ENCODE measurements around the gene LCN6. TPM values are rescaled to one million over a fixed set of nuclear protein-coding genes. Genes with fewer than 3 reads are reported as not detected.
A peak's percentile ranks its signal among the peaks of the same experiment; 100 is the strongest.

The LCN6 gene
- total RNA-seq, 1 experiment from 2014 or later: not detected

DNA sequence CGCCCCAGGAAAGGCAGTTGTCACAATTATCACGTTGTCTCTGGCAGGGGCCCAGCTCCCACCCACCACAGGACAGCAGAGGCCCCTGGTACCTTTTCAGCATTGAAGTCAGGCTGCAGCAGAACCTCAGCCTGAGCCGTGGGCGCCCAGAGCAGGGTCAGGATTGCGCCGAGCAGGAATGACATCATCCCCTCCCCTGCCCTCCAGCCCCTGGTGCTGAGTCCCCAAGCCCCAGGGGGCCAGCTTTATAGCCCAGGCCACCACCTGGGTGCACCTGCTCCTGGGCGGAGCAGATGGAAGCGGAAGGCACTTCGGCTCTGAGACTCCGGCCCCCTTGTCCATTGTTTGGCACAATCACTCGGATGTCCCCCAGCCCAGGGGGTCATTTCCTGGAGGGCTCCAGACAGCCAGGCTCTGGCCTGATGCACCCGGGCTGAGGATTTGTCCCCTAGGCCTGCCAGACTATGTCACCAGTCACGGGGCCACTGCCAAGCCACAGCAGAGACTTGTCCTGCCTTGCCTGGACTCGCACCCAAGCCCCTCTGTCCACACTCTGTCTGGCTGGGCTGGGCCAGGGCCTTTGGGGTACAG lies 16.1 kb upstream of the LCN6 start, which contains the start of gene LCN15:
TSS of gene LCN15 (minus strand) at position 218 of the 591 bp plus-strand sequence. CDS start at position 188, 30 bp downstream.
- Histone ChIP-seq H4K5ac (ENCODE audit: insufficient read length, low read depth, low read length) (no peak within 1 kb of the TSS), H2AK5ac (ENCODE audit: insufficient read length, low read length) (no peak within 1 kb of the TSS), H3K4me2 (ENCODE audit: insufficient read depth, insufficient read length, low read length) (no peak within 1 kb of the TSS), H2AFZ (ENCODE audit: low read length) (no peak within 1 kb of the TSS), H3K9me3 (ENCODE audit: control insufficient read depth, low read depth, low read length) (no peaks in the 10 kb centered on the region), H2BK20ac (ENCODE audit: low read depth, low read length, poor library complexity, severe bottlenecking) (no peak within 1 kb of the TSS), H3K27ac (ENCODE audit: insufficient read length, low read depth, low read length) (no peak within 1 kb of the TSS), H2BK15ac (ENCODE audit: low read depth, low read length) (no peak within 1 kb of the TSS), H3K4me1 (ENCODE audit: insufficient read depth, low read length) (no peaks in the 10 kb centered on the region), H4K8ac (replicated peaks; ENCODE audit: insufficient read length, low read depth, low read length) (no peak within 1 kb of the TSS), H4K91ac (ENCODE audit: insufficient read length, low read depth, low read length) (no peak within 1 kb of the TSS), H3K23ac (ENCODE audit: insufficient read length, low read depth, low read length) (no peak within 1 kb of the TSS), H3K14ac (ENCODE audit: insufficient read depth, low read length) (no peak within 1 kb of the TSS; the same call in 1 of the 2 replicates), H3K23me2 (ENCODE audit: insufficient read length, low read depth, low read length, poor library complexity, severe bottlenecking) (no peaks in the 10 kb centered on the region), H3K18ac (ENCODE audit: insufficient read length, low read depth, low read length) (no peak within 1 kb of the TSS), H2BK5ac (ENCODE audit: insufficient read length, low read length) (no peak within 1 kb of the TSS), H3K79me2 (ENCODE audit: insufficient read depth, low read length) (no peaks in the 10 kb centered on the region), H2BK120ac (ENCODE audit: low read depth, low read length, poor library complexity, severe bottlenecking) (no peak within 1 kb of the TSS), H3T11ph (ENCODE audit: low read length) (no peak within 1 kb of the TSS), H3K27me3 (ENCODE audit: insufficient read depth, low read length) (no peaks in the 10 kb centered on the region), H3K56ac (ENCODE audit: insufficient read length, low read depth, low read length) (no peak within 1 kb of the TSS), H3K9ac (ENCODE audit: extremely low read depth, insufficient read length, low read length) (no peak within 1 kb of the TSS), H3K79me1 (ENCODE audit: insufficient read depth, low read depth, low read length, poor library complexity, severe bottlenecking) (no peaks in the 10 kb centered on the region), H3K4ac (ENCODE audit: low read depth, low read length) (no peak within 1 kb of the TSS), H2BK12ac (ENCODE audit: insufficient read length, low read depth, low read length) (no peak within 1 kb of the TSS), H4K20me1 (ENCODE audit: control insufficient read depth, insufficient read depth, insufficient read length) (no peaks in the 10 kb centered on the region)
- Mint-ChIP-seq H3K27ac (no peak within 1 kb of the TSS), H3K36me3 (ENCODE audit: insufficient read depth in 1 of 3, low read depth in 3 of 3) (no peaks in the 10 kb centered on the region; a peak in 1 of 7 replicates), H3K27me3 (ENCODE audit: low read depth) (peaks cover 21% of the 10 kb centered on the region), H3K4me1 (peaks cover 15 to 28% of the 10 kb centered on the region in 2 experiments), H3K9me3 (peaks cover 0 to 5% of the 10 kb centered on the region in 2 experiments; a peak in 1 of 5 replicates), H3K4me3 (peak within 1 kb of the TSS in 1 of 2 experiments; percentile 38; a peak in 1 of 5 replicates)
- WGBS (ENCODE audit: extremely low coverage, insufficient read length, low lambda C conversion rate): no CpG with 5 or more reads among the region's 14 CpGs
- DNase-seq: peak; percentile 36
- no peak for TF ChIP-seq CTCF (conservative IDR thresholded peaks at IDR 0.05)
